HG03060 (cell line): Measurements from ENCODE around the gene HSD17B11.
"Not testable (repeated sequence)": the region's sequence is repeated elsewhere in the genome, so short reads cannot be mapped to it uniquely, and the experiment has no call there.

ENCODE experiments used
- ATAC-seq: cut with Tn5 transposase; IDR thresholded peaks from one replicate; pipeline ENCODE4 v1.9.1; 2021; ENCODE audit warnings: low read depth, moderate number of reproducible peaks; ENCODE audit not compliant: unreplicated experiment

HSD17B11 gene

GRCh38 chr4:87406462-87406861, 15.5 kb upstream of the HSD17B11 start:
- no peak for ATAC-seq

- no peak for ATAC-seq
Measured at GRCh38 chr4:87405211-87405820, 14.3 kb upstream of the HSD17B11 start.

GRCh38 chr4:87403732-87404131, 12.7 kb upstream of the HSD17B11 start:
- ATAC-seq: not testable (repeated sequence)

GRCh38 chr4:87399954-87400353, 9.0 kb upstream of the HSD17B11 start:
- no peak for ATAC-seq

GRCh38 chr4:87399148-87399547, 8.2 kb upstream of the HSD17B11 start:
- ATAC-seq: no peak

- ATAC-seq: not testable (repeated sequence)
Measured at GRCh38 chr4:87395851-87396250, 4.9 kb upstream of the HSD17B11 start.

GRCh38 chr4:87395073-87395472, 4.1 kb upstream of the HSD17B11 start:
- not testable (repeated sequence) for ATAC-seq

- no peak for ATAC-seq
Measured at GRCh38 chr4:87392183-87392582, 1.2 kb upstream of the HSD17B11 start.

GRCh38 chr4:87391576-87392054, 627 bp upstream of the HSD17B11 start:
- ATAC-seq: no peak

- no peak for ATAC-seq
Measured at GRCh38 chr4:87390551-87390890, 467 bp downstream of the HSD17B11 start.

- ATAC-seq: not testable (repeated sequence)
Measured at GRCh38 chr4:87390055-87390454, 933 bp downstream of the HSD17B11 start.

- ATAC-seq: no peak
Measured at GRCh38 chr4:87388901-87389300, 2.1 kb downstream of the HSD17B11 start.

- ATAC-seq: no peak
Measured at GRCh38 chr4:87387237-87387636, 3.8 kb downstream of the HSD17B11 start.

GRCh38 chr4:87384466-87385132, 6.4 kb downstream of the HSD17B11 start:
- ATAC-seq: not testable (repeated sequence)

- no peak for ATAC-seq
Measured at GRCh38 chr4:87382931-87383330, 8.1 kb downstream of the HSD17B11 start.

GRCh38 chr4:87382116-87382515, 8.9 kb downstream of the HSD17B11 start:
- ATAC-seq: no peak

- no peak for ATAC-seq
Measured at GRCh38 chr4:87377816-87378215, 13.2 kb downstream of the HSD17B11 start.

- no peak for ATAC-seq
Measured at GRCh38 chr4:87375719-87376291, 15.2 kb downstream of the HSD17B11 start.

GRCh38 chr4:87370068-87370467, 20.9 kb downstream of the HSD17B11 start:
- no peak for ATAC-seq

GRCh38 chr4:87366521-87367162, 24.3 kb downstream of the HSD17B11 start:
- ATAC-seq: no peak

- ATAC-seq: no peak
Measured at GRCh38 chr4:87365348-87365747, 25.6 kb downstream of the HSD17B11 start.
